ENCODE data around the gene USP50.

GRCh38 chr15:50590288-50590687 lies 43.8 kb upstream of the USP50 start:
- no peak for TF ChIP-seq CTCF (IDR thresholded peaks at IDR 0.05)
- no peak for TF ChIP-seq POLR2A (IDR thresholded peaks at IDR 0.05; ENCODE audit: low read depth)
- TF ChIP-seq POLR2AphosphoS5 (IDR thresholded peaks at IDR 0.05) = no peak
- no peak for TF ChIP-seq EP300 (IDR thresholded peaks at IDR 0.05)
